ENCODE measurements around the gene SMCO2. TPM values are rescaled to one million over a fixed set of nuclear protein-coding genes. Genes with fewer than 3 reads are reported as not detected.

SMCO2 gene
- total RNA-seq, 1 experiment from 2014 or later = not detected

GRCh38 chr12:27497446-27497845 is 50.9 kb downstream of the SMCO2 start:
- POLR2A ChIA-PET = no interaction called here
- Histone ChIP-seq H3K9ac (ENCODE audit: low read length) (no peak overlapping the region), H3K4me1 (ENCODE audit: control insufficient read depth in 1 of 2, insufficient read depth in 2 of 2, low read length in 2 of 2) (peaks cover 7 to 10% of the 10 kb centered on the region in 2 experiments), H3K79me2 (ENCODE audit: insufficient read depth, low read length) (no peaks in the 10 kb centered on the region), H2AFZ (ENCODE audit: low read depth, low read length, poor library complexity, severe bottlenecking) (no peak overlapping the region), H3K27me3 (ENCODE audit: insufficient read depth, low read length) (no peaks in the 10 kb centered on the region), H3K27ac (ENCODE audit: low read depth, low read length) (no peak overlapping the region), H3K4me3 (replicated peaks in 1 of 2; ENCODE audit: low read depth in 1 of 2, low read length in 2 of 2) (no peak overlapping the region), H3K9me3 (ENCODE audit: control insufficient read depth in 1 of 2, insufficient read depth in 1 of 2, low read depth in 1 of 2, low read length in 2 of 2) (no peaks in the 10 kb centered on the region), H3K4me2 (ENCODE audit: low read length) (no peak overlapping the region), H3K9me2 (ENCODE audit: insufficient read depth) (no peaks in the 10 kb centered on the region), H4K20me1 (ENCODE audit: insufficient read depth) (no peaks in the 10 kb centered on the region), H3K36me3 (ENCODE audit: control insufficient read depth in 1 of 2, insufficient read depth in 2 of 2, low read length in 2 of 2) (no peaks in the 10 kb centered on the region)
- TF ChIP-seq EGR1 (IDR thresholded peaks at IDR 0.05; ENCODE audit: low read depth) (no peak), ZBTB33 (IDR thresholded peaks at IDR 0.05; ENCODE audit: extremely low read depth, insufficient replicate concordance, low read length) (no peak), JUND (IDR thresholded peaks at IDR 0.05) (no peak), EZH2phosphoT487 (IDR thresholded peaks at IDR 0.05; ENCODE audit: borderline replicate concordance) (no peak), SP1 (IDR thresholded peaks at IDR 0.05; ENCODE audit: low read depth) (no peak), SIN3A (IDR thresholded peaks at IDR 0.05; ENCODE audit: low read depth) (no peak), ATF3 (IDR thresholded peaks at IDR 0.05) (no peak), YY1 (IDR thresholded peaks at IDR 0.05; ENCODE audit: extremely low read depth, insufficient replicate concordance, low read depth, low read length) (no peak), ZNF274 (IDR thresholded peaks at IDR 0.05; ENCODE audit: low read depth, low read length) (no peak), SRF (IDR thresholded peaks at IDR 0.05; ENCODE audit: low read depth) (no peak), CBX3 (IDR thresholded peaks at IDR 0.05; ENCODE audit: low read depth) (no peak), POLR2AphosphoS5 (IDR thresholded peaks at IDR 0.05; ENCODE audit: low read depth, low read length) (no peak), ELF1 (IDR thresholded peaks at IDR 0.05; ENCODE audit: borderline replicate concordance, low read depth) (no peak), CEBPB (IDR thresholded peaks at IDR 0.05; ENCODE audit: low read depth) (no peak)
- RAD21 ChIA-PET (ENCODE audit: low non-redundant PET in 1 of 2, low total read pairs in 2 of 2, uncharacterized antibody in 2 of 2, unreplicated experiment in 2 of 2) = no interaction called here
- no TSS peak for BruUV-seq (replicated peaks)
- CTCF ChIA-PET = no interaction called here
- intact Hi-C loops (cut with micrococcal nuclease) = no loop called here
- no peak for DNase-seq (ENCODE audit: low read depth, low spot score)
- no peak for ATAC-seq
